Measurements from ENCODE around the gene PSMD11. TPM values are rescaled to one million over a fixed set of nuclear protein-coding genes. Genes with fewer than 3 reads are reported as not detected.

PSMD11 gene
- total RNA-seq, 2 experiments from 2014 or later: 168 to 172 TPM

DNA sequence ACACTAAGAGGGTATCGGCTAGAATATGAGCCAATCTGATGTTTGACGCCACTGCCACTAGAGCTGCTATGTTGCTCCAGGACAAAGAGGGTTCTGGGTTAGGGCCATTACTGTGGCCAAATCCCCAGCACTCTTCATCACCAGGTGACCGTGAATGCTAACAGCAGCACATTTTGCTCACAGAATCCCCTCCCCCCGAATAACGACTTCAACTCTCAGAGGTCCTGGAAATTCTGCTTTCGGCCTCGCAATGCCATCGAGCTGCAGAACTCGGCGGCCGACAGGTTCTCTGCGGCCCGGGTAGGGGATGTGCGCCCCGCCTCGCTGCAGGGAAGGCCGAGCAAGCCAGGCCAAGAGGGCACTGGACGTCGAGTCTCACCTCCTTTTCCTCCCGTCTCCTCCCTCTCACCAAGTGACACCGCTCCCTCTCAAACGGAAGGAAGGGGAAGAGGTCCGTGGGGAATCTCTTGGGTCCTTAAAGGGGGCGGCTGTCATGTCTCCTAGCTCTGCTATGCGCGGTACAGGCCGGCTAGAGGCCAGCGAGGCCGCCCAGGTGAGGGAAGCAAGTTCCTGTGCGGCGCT is 74.4 kb downstream of the PSMD11 start:
- POLR2A ChIA-PET: no interaction called here
- CTCF ChIA-PET: interaction anchor here (1.2 kb wide), 1 partner anchor 95 kb away, joined by 3 read pairs; no protein-coding TSS in a partner anchor

DNA sequence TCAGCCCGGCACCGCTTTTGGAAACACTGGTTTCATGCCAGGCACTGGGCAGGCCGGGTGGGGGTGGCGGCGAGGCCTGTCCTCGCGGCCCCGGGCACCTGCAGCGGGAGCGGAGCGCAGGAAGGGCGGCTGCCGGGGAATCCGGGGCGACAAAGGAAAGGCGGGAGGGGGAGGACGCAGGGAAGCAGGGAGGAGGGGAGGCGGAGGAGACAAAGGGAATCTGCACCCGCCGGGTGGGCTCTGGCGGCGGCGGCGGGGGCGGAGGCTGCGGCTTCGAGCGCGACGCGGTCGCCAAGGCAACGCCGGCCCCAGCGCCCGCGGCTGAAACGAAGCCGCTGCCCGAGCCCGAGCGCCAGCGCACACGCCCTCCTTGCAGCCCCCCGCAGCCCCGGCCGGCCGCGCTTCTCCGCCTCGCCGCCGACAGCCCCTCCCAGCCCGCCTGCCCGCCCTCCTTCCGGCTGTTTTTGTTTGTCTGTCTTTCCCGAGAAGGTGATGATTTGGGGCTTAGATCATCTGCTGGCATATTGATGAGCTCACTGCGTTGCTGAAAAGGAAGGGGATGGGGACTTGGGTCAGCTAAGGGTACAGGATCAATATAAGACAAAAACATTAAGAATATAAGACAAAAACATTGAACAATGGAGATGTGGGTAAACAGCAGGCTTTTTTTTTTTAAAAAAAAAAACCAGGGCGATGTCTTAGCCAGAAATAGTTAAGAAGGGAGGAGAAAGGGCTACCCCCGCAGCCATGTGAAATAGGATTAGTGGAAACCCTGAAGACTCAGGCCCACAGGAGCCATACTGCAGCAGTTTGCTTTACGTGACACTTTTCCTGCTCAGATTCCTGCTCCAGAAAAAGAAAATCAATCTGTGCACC is 75.2 kb downstream of the PSMD11 start:
- POLR2A ChIA-PET: interaction anchor here (0.7 to 1.0 kb wide), 2 partner anchors 33 to 115 kb away, joined by 3 to 4 read pairs; partner anchors contain the start of gene CDK5R1

DNA sequence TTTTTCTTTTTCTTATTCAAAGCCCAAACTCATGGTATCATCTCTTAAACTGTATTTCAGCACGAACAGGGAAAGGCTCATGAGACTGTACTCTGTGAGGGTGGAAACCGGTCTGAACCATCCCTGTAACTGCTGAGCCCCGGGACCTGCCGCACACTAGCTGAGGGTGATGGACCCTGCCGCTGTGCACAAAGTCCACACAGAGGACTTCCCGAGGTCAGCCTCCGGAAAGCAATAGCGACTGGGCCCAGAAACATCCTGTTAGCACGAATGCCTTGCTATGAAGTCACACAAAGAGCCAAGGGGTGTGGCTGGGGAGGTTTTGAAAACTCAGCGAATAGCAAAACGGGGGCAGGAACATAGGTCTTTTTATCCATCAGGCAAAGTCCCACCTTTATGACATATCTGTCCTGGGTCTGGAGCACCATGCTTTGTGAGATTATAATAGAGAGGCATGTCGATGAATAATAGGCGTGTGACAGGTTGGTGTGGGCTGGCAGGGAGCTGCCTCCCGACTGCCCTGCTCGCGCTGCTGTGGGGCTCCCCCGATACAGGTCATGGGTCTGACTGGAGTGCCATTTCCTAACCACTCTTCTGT is 75.9 kb downstream of the PSMD11 start:
- CTCF ChIA-PET: interaction anchor here (0.8 kb wide), 1 partner anchor 76 kb away, joined by 4 read pairs; the partner anchor contains the start of gene PSMD11
- POLR2A ChIA-PET: interaction anchor here (0.7 to 1.0 kb wide), 2 partner anchors 34 to 115 kb away, joined by 3 to 4 read pairs; partner anchors contain the start of gene CDK5R1

More for the DNA sequence above, 75.2 kb downstream of the PSMD11 start:
- CTCF ChIA-PET: interaction anchor here (0.8 to 1.2 kb wide), 2 partner anchors 75 to 94 kb away, joined by 3 to 4 read pairs; partner anchors contain the start of gene PSMD11

DNA sequence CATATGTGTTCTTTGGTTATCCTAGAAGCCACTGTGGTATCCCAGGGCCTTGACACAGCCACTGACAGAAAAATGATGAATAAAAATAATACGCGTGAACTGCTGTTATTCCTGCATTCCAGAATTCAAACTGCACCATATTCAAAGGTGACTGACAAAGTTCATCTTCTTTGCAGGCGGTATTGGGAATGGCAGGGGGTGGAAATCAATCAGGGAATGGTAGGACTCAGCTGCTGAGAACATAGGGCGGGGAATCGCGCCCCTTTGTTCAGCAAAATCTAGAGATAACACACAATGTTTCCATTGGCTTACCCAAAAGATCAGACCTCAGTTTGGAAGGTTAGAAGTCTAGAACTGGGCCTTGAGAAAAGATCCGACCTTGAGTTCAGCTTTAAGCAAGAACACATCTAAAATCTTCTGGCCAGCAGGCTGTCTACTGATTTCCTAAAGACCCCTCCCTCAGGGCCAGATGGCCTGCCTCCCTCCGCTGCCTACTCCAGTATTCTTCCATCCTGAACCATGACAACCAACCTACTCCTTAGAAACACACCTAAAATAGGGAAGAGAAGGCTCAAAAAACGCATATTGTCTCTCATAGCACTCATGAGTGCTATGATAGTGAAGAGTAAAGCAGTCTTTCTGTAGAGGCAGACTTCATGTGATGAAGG is 76.6 kb downstream of the PSMD11 start:
- ChIA-PET CTCF (no interaction called here), POLR2A (no interaction called here)

DNA sequence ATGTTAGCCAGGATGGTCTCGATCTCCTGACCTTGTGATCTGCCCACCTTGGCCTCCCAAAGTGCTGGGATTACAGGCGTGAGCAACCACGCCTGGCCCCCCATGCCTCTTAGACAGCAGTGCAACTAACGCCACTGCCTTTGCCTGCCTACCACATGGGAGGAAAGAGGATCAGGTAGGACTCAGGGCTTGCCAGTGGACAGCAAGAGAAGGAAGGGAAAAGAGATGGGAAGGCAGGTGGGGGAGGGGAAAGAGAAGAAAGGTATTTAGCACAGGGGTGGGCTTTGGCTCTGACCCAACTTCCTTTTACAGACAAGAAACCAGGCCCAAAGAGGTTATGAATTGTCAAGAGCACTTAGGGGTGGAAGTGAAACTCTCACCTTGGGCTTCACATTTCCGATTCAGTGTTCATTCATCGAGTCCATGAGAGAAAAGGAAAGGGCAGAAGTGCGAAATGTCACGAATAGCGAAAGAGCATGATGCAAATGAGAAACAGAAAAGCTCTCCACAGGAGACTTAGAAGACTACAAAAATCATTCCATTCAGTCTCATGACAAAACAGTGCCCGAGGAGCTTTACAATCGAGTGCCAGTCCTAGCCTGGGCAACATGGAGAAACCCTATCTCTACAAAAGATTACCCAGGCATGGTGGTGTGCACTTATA is 78.8 kb downstream of the PSMD11 start:
- ChIA-PET CTCF (interaction anchor here (0.7 to 1.5 kb wide), 5 partner anchors 18 to 180 kb away, joined by 3 to 6 read pairs (median 3); no protein-coding TSS in a partner anchor), POLR2A (interaction anchor here (0.9 to 1.8 kb wide), 4 partner anchors 17 to 302 kb away, joined by 3 to 18 read pairs (median 7); partner anchors contain the start of gene CDK5R1)

DNA sequence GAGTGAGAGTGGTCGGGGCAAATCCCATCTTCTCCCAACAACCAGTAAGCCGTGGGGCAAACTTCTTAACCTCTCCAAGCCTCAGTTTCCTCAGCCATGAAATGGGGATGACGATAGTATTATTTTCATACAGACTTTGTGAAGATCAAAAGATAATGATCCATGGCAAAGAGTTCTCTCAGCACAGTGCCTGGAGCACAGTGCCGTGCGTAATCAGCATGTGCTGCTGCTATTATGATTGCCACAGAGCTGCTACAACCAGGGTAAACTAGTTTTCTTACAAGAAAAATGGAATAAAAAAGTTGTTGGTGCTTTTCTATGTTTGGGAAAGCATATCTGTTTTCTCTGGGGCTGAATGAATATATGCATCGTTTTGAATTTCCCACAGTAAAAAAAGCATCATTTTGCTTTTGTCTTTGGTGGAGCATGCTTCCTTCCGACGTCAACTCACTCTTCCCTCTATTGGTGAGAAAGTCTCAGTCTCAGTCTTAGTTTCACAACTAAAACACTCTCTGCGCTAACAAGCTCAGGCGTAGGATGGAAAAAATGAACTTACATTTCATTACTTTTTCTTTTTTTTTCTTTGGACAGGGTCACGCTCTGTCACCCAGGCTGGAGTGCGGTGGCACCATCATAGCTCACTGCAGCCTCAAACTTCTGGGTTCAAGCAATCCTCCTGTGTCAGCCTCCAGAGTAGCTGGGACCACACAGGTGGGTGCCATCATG is 79.7 kb downstream of the PSMD11 start:
- ChIA-PET POLR2A (interaction anchor here (0.7 to 1.8 kb wide), 8 partner anchors 10 to 391 kb away, joined by 3 to 18 read pairs (median 4); partner anchors contain the start of gene CDK5R1), CTCF (interaction anchor here (0.7 to 1.5 kb wide), 10 partner anchors 18 to 392 kb away, joined by 3 to 6 read pairs (median 3); partner anchors contain the start of gene PSMD11)

DNA sequence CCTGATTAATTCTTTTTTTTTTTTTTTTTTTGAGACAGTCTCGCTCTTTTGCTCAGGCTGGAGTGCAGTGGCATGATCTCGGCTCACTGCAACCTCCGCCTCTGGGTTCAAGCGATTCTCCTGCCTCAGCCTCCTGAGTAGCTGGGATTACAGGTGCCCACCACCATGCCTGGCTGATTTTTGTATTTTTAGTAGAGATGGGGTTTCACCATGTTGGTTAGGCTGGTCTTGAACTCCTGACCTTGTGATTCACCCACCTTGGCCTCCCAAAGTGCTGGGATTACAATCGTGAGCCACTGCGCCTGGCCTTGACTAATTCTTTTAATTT is 80.2 kb downstream of the PSMD11 start:
- ChIA-PET POLR2A (interaction anchor here (0.7 to 1.8 kb wide), 6 partner anchors 10 to 391 kb away, joined by 3 to 9 read pairs (median 4); partner anchors contain the start of gene CDK5R1), CTCF (interaction anchor here (0.7 to 1.5 kb wide), 6 partner anchors 37 to 392 kb away, joined by 3 to 6 read pairs (median 4); partner anchors contain the start of gene PSMD11)

DNA sequence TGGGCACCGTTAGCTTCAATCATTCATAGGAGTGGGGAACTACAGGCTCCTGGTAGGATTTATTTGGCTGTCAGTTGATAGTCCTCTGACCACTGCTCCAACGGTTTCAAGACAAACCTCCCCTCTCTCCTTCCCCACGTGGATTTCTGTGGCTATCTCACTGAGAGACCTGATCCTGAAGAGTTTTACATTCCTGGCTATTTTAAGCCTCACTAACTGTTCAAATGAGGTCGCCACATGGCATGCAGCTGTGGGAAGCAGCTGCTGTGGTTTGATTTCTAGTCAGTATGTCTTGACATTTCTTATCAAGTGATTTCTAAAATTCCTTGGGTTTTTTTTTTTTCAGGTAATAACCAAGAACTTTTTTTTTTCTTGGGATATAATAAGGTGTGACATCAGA is 80.8 kb downstream of the PSMD11 start:
- ChIA-PET CTCF (interaction anchor here (1.1 kb wide), 1 partner anchor 391 kb away, joined by 3 read pairs; no protein-coding TSS in a partner anchor), POLR2A (interaction anchor here (0.7 kb wide), 1 partner anchor 9 kb away, joined by 3 read pairs; no protein-coding TSS in a partner anchor)

DNA sequence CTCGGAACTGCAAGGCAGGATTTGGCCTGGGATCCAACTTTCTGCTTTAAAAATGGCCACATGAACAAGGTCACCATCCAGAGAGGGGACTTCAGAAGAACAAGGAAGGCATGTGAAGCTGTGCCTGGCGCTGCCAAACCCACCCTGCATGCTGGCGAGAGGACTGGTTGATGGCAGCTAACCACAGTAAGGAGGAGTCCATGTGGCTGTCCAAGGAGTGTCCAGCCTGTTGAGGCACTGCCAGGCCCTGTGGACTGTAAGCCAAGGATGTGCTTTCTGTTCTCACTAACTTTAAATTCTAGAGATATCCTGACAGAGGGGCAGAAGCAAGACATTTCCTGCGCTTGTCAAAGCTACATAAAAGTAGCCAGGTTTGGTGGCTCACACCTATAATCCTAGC is 82.8 kb downstream of the PSMD11 start:
- POLR2A ChIA-PET: interaction anchor here (0.7 kb wide), 1 partner anchor 9 kb away, joined by 7 read pairs; no protein-coding TSS in a partner anchor
- CTCF ChIA-PET: no interaction called here

DNA sequence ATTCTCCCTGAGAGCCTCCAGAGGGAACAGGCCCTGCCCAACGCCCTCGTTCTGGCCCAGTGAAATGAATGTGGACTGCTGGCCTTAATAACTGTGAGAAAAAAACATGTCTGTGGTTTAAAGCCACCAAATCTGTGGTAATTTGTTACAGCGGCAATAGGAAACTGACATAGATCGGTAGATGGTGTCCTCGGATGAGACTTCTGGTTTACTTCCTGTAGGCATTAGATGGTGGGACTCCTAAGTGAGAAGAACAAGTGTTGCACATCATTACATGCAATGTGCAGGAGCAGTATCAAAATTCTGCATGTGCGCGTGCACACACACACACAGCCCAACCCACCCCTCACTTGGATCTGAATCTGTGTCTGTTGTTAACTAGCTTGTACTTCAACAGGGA is 84.5 kb downstream of the PSMD11 start:
- ChIA-PET CTCF (no interaction called here), POLR2A (no interaction called here)

DNA sequence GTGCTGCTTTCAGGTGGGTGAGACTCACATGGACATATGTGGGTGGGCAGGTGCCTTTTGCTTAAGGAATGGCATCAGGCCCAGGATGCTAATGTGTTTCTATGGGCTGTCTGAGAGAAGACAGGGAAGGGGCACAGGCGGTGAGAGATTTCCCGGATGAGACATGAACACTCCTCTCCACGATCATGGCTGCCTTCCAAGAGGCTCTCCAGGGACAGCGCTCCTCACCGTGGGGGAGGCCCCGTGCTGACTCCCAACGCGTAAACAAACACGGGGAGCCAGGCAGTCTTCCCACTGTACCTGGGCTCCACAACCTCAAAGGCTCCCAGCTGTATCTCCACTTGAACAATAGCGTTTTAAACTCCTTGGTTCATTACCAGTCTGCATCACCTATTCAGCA is 85.3 kb downstream of the PSMD11 start:
- ChIA-PET CTCF (no interaction called here), POLR2A (no interaction called here)

Other genes starting within 250 kb of the PSMD11 start
- under 1 TPM; 0.13 to 0.38 TPM for gene RHBDL3, start 178.7 kb upstream of the PSMD11 start, total RNA-seq
- 10 to 100 TPM; 32.7 to 35.3 TPM for gene C17orf75, start 102.3 kb upstream of the PSMD11 start, total RNA-seq
- 100 to 1,000 TPM; 201 to 209 TPM for gene ZNF207, start 94.4 kb upstream of the PSMD11 start, total RNA-seq
- 10 to 100 TPM in 1 of 2 experiments, 1 to 10 TPM in 1; 9.8 to 10.1 TPM for gene CDK5R1, start 42.5 kb downstream of the PSMD11 start, total RNA-seq

Data from activated CD8-positive, alpha-beta memory T cell treated with anti-CD3 and anti-CD28 coated beads for 36 hours (primary cell).